Renal cortical epithelial cell (primary cell): ENCODE data around the gene CYB561. TPM values are rescaled to one million over a fixed set of nuclear protein-coding genes. Genes with fewer than 3 reads are reported as not detected.

Experiments used
- DNase-seq: peaks from one replicate; pipeline ENCODE4 v3.0.0-alpha.2; 2011; ENCODE audit warnings: low read depth
- total RNA-seq: library from RNA; depleted of rRNA; stranded (reverse); fragments of >200 nt; gene quantifications from 2 replicates; pipeline ENCODE4 v1.2.3, GENCODE V29; 2014

CYB561 gene
- total RNA-seq, 1 donor from 2014 or later, result 29.0 TPM

DNA sequence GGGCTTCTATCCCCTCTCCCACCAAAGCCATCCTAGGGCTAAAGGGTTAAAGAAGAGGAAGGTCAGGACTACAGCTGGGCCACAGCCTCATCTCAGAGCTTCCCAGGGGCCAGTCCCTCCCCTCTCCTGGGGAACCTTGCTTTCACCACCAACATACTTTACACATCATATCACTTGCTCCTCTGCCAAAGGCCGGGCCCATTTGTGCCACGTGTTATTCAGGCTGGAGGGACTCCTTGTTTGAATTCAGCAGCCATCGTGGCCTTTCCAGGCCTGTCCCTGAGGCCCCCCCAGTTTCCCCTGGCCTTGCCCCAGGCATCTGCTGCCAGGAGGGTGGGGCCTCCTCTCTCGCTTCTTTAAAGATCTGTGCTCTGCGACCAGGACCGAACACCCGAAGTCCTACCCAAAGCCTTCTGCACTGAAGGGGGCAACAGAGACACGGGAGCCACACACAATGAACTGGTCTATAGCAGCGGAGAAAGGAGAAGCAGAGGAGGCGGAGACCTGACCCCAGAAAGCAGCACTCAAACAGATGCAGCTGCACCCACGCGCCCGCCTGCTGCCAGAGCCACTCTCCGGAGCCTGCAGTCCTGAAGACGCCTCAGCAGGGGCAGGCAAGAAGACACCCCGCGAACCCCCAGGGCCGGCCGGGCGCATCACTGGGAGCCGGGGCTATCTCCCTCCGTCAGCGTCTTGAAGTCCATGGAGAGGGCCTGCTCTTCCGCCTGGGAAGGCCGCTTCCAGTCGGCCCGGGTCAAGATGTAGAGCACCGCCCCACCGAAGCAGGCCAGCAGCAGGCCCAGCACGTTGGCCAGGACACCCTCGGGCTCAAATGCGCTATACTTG is 12.1 kb downstream of the CYB561 start:
- DNase-seq, result no peak

GRCh38 chr17:63431939-63432804 is 13.9 kb downstream of the CYB561 start:
- DNase-seq, result no peak

DNA sequence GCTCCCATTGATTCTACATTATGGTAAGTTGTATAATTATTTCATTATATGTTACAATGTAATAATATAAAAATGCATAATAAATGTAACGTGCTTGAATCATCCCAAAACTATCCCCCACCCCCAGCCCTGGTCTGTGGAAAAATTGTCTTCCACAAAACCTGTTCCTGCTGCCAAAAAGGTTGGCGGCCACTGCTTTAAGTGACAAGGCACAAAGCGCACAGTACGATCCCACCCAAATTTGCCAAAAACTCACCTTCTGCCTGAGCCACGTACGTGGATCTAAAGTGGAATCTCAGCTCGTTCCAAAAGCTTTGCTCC is 14.5 kb downstream of the CYB561 start:
- DNase-seq, result no peak

DNA sequence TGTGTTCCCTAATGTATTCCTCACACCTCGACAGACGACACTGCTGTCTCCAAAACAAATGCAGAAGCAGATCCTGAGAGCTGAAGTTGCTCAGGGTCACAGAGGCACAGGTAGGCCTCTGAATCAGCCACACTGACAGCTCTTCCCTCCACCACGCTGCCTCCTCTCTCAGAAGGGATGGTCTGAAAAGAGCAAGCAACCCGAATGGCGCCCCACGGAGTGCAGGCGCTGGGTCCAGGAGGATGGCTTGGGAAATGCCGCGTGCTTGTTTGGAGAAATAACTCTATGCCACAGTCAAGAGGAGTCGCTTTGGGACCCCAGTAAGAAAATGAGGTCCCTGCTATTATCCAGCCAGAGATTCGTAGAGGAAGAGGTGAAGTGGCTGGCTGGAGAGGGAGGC is 15.9 kb downstream of the CYB561 start:
- DNase-seq, result no peak

GRCh38 chr17:63429766-63430165 is 16.3 kb downstream of the CYB561 start:
- DNase-seq, result no peak

GRCh38 chr17:63426917-63427308 is 19.2 kb downstream of the CYB561 start:
- no peak for DNase-seq

DNA sequence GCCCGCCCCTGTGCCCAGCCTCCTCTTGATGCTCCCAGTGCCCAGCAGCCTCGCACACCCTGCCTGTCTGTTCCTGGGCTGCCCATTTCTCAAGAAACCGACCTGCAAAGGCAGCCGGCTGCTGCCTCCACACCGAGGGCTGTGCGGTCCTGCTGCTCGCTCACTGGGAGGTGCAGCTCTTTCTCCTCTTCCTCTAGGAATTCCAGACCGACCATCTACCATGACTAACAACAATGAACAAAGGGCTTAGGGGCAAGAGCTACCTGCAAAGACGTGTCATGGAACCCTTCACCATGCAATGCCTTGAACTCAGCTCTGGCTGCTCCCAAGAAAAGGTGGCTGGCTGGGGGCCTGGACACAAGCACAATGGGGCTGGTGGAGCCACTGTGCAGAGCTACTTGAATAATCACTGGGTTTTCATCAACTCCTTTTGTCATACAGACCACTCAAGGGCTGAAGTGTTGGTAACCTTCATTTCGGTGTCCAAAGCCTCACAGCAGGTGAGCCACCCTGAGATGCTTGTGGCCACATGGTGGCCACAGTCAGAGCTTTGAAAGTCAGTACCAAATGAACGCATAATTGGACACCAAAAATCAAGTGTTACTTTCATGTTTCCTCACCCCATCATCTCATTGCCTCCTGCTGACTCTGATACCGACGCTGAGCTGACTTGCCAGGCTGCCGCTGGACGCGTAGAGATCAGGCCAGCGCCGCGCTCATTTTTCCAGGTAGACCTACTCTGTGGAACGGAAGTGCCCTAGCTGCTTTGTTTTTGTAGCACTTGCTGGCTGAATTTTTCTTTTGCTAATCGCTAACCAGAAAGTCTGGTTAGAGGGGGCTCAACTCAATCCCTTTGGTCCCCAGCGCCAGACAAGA is 19.8 kb downstream of the CYB561 start:
- DNase-seq, result no peak

GRCh38 chr17:63425483-63425882 is 20.6 kb downstream of the CYB561 start:
- peak; percentile 63 for DNase-seq

DNA sequence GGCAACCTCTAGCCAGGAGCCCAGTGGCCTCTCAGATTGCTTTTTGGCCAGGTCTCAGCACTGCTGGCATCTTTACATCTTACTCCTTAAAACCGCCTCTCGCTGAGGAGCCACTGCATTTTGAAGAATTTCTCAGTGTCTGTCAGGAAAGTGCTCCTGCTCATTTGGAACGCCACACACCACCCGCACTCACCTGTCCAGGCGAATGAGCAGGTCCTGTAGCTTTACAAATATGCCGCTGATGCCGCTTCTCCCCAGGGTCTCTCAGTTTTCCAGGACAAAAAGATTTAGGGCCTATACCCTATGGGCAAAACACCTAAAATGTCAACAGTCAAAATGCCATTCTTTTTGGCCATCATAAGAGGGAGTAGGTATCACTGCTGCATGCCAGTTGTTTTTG is 22.1 kb downstream of the CYB561 start:
- DNase-seq, result no peak

- DNase-seq, result no peak
Measured at GRCh38 chr17:63423251-63423950, 22.7 kb downstream of the CYB561 start.

DNA sequence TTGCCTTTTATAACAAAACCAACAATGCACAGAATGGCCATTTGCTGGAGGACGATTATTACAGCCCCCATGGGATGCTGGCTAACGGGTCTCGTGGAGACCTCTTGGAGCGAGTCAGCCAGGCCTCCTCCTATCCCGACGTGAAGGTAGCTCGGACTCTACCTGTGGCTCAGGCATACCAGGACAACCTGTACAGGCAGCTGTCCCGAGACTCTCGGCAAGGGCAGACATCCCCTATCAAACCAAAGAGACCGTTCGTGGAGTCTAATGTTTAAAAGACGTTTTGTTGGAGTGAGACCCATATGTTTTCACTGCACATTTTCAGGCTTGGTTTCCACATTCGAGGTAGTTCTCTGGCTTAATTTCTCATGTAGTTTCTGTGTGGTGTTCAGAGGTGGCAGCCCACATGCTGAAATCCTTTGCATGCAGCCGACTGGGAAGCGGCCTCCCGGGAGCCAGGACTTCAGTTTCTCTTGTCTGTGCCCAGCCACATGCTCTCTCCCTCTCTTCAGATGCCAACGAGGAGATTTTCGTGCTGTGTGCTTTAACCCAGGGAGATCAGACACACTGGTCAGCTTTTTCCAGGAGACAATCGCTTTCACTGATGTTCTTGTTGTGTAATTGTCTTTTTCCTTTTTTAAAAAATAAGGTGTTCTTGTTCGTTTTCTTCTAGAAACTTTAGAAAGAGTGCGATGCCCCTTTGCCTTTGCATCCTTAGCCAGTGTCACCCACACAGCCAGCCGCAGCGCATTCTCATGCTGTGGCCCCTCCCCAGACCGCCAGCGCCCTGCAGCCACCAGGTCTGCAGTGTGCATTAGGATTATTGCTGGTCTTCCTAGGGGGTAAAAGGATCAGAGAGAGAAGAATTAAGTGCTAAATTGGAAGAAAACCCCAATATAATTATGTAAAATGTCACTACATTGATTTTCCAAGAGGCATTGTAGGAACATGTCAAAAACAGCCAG is 24.1 kb downstream of the CYB561 start:
- DNase-seq, result no peak

DNA sequence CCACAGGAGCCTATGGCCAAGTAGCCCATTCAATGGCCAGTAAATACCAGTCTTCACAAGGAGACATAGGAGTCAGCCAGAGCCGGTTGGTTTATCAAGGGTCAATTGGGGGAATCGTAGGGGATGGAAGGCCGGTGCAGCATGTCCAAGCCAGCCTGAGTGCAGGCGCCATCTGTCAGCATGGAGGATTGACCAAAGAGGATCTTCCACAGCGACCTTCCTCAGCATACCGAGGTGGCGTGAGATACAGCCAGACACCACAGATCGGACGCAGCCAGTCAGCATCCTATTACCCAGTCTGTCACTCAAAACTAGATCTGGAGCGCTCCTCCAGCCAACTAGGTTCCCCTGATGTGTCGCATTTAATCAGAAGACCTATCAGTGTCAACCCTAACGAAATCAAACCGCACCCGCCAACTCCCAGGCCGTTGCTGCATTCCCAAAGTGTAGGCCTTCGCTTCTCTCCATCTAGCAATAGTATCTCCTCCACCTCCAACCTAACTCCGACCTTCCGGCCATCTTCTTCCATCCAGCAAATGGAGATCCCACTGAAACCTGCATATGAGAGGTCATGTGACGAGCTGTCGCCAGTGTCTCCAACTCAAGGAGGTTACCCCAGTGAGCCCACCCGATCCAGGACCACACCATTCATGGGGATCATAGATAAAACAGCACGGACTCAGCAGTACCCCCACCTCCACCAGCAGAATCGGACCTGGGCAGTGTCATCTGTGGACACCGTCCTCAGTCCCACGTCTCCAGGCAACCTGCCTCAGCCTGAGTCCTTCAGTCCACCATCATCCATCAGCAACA is 25.0 kb downstream of the CYB561 start:
- DNase-seq, result no peak

GRCh38 chr17:63419949-63420867 is 25.9 kb downstream of the CYB561 start:
- DNase-seq, result no peak

- no peak for DNase-seq
Measured at GRCh38 chr17:63419398-63419797, 26.7 kb downstream of the CYB561 start.

DNA sequence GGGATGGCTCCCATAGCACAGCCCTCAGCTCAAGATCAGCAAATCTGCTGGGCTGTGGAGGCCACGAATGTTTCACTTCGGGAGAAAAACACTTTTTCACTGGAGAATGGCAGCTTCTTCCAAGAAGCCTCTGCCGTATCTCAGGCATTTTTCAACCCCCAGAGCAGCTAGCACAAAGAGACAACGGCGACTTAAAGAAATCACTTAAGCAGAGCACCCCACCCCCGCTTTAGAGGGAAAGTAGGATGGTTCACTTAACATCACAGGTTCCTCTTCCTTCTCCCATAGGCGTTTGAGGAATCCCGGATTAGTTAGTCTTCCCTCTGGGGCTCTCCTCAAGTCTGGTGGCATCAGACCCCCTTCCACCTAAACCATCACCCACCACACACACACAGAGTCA is 27.6 kb downstream of the CYB561 start:
- no peak for DNase-seq

GRCh38 chr17:63414222-63414621 is 31.9 kb downstream of the CYB561 start:
- DNase-seq, result no peak

- DNase-seq, result no peak
Measured at GRCh38 chr17:63413128-63413527, 33.0 kb downstream of the CYB561 start.

DNA sequence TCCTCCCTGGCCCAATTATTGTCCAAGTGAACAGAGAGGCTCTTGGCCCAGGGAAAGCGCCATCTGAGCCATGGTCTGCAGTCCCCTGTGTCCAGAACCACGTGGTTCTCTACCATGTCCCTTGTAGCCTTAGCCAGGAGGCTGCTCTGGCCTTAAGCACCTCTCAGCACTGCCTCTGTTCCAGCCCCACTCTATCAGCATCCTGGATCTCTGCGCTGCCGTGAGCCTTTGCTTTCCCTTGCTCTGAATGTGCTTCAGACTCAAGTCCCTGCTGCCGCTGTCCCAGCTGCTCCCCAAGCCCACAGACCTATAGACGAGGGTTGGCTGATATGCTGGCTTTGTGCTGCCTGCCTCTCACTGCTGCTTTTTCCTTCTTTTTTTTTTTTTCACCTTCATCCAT is 33.9 kb downstream of the CYB561 start:
- no peak for DNase-seq
